ENCODE data around the gene GPR83.
"Not testable (repeated sequence)": the region's sequence is repeated elsewhere in the genome, so short reads cannot be mapped to it uniquely, and the experiment has no call there.

GPR83 gene

DNA sequence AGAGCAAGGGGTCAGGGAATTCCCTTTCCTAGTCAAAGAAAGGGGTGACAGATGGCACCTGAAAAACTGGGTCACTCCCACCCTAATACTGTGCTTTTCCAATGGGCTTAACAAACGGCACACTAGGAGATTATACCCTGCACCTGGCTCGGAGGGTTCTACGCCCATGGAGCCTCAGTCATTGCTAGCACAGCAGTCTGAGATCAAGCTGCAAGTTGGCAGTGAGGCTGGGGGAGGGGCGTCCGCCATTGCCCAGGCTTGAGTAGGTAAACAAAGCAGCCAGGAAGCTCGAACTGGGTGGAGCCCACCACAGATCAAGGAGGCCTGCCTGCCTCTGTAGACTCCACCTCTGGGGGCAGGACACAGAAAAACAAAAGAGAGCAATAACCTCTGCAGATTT is 30.6 kb downstream of the GPR83 start:
- DNase-seq (ENCODE audit: low read depth), result not testable (repeated sequence)

DNA sequence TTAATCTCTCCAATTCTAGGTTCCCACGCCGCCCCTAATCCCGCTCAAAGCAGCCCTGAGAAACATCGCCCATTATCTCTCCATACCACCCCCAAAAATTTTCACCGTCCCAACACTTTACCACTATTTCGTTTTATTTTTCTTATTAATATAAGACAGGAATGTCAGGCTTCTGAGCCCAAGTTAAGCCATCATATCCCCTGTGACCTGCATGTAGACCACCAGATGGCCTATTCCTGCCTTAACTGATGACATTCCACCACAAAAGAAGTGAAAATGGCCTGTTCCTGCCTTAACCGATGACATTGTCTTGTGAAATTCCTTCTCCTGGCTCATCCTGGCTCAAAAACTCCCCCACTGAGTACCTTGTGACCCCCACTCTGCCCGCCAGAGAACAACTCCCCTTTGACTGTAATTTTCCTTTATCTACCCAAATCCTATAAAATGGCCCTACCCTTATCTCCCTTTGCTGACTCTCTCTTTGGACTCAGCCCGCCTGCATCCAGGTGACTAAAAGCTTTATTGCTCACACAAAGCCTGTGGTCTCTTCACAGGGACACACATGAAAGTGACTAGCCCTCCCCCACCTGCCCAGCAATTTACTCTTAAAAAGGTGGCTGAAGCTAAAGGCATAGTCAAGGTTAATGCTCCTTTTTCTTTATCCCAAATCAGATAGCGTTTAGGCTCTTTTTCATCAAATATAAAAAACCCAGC is 50.2 kb downstream of the GPR83 start:
- not testable (repeated sequence) for DNase-seq (ENCODE audit: low read depth)

GRCh38 chr11:94346311-94346710 is 54.9 kb downstream of the GPR83 start:
- DNase-seq (ENCODE audit: low read depth), result not testable (repeated sequence)

- no peak for DNase-seq (ENCODE audit: low read depth)
These were observed 57.7 kb downstream of the GPR83 start for GRCh38 chr11:94343495-94343894.

- no peak for DNase-seq (ENCODE audit: low read depth)
These were observed 59.0 kb downstream of the GPR83 start for GRCh38 chr11:94342250-94342649.

GRCh38 chr11:94338651-94339050 is 62.6 kb downstream of the GPR83 start:
- no peak for DNase-seq (ENCODE audit: low read depth)

GRCh38 chr11:94336033-94336432 is 65.2 kb downstream of the GPR83 start:
- no peak for DNase-seq (ENCODE audit: low read depth)

GRCh38 chr11:94332814-94333213 is 68.4 kb downstream of the GPR83 start:
- no peak for DNase-seq (ENCODE audit: low read depth)

- DNase-seq (ENCODE audit: low read depth), result no peak
These were observed 70.4 kb downstream of the GPR83 start for GRCh38 chr11:94330789-94331188.

GRCh38 chr11:94329501-94329900 is 71.7 kb downstream of the GPR83 start:
- DNase-seq (ENCODE audit: low read depth), result no peak

DNA sequence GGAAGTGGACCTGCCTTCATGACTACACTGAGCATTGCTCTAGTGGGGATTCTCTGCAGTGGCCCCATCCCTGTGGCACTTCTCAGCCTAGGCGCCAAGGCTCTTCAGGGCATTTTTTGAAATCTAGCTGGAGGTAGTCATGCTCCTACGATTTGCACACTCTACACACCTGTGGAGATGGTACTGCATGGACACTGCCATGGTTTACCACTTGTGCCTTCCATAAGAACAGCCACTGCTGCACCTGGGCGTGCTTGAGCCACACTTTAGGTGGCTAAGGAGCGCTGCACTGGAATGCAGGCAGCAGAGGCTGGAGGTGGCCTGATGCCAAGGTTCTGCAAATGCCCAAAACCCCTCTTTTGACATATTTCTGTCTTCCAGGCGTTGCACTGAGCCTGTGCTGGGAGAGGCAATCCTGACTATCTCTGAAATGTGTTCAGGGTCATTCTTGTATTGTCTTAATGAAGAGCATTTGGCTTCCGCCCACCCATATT is 72.6 kb downstream of the GPR83 start:
- no peak for DNase-seq (ENCODE audit: low read depth)

Measured in HS-27A (cell line).